Prostate gland (tissue), 2 donors: ENCODE data around the gene SPECC1. TPM values are rescaled to one million over a fixed set of nuclear protein-coding genes. Genes with fewer than 3 reads are reported as not detected.

Source experiments
- DNase-seq: peaks from one replicate; pipeline ENCODE4 v3.0.0-alpha.2; 2019; ENCODE audit warnings: low spot score
- H3K27ac ChIP-seq, 2 donors: fragments of 200-600 bp; sonication (generic); 2 replicates each; pipeline ENCODE4 v1.5.1; 2017 to 2019
- H3K27me3 ChIP-seq: fragments of 200-600 bp; sonication (generic); replicated peaks from 2 replicates; pipeline ENCODE4 v1.5.1; 2019; ENCODE audit not compliant: insufficient read depth
- H3K36me3 ChIP-seq, 2 donors: fragments of 200-600 bp; sonication (generic); 1 replicate in 1 of 2; 2 replicates in 1 of 2; pipeline versions ENCODE4 v1.5.1 to v1.8.1; 2017 to 2019
- H3K4me1 ChIP-seq: fragments of 200-600 bp; sonication (generic); replicated peaks from 2 replicates; pipeline ENCODE4 v1.5.1; 2019
- H3K4me3 ChIP-seq, 2 donors: fragments of 200-600 bp; sonication (generic); 2 replicates each; pipeline ENCODE4 v1.5.1; 2017 to 2019
- H3K9me3 ChIP-seq: fragments of 200-600 bp; sonication (generic); 2 replicates; pipeline ENCODE4 v1.5.1; 2017
- CTCF ChIP-seq, 4 experiments: fragments of 200-600 bp in 2 of 4; fragments of 450-650 bp in 2 of 4; sonication (generic) in 2 of 4; IDR thresholded peaks; 1 replicate in 3 of 4; 2 replicates in 1 of 4; pipeline ENCODE4 v1.5.1; 2016 to 2019; ENCODE audit warnings: antibody characterized with exemption in 4 of 4, mild to moderate bottlenecking in 2 of 4, moderate library complexity in 2 of 4
- POLR2A ChIP-seq: fragments of 450-650 bp; IDR thresholded peaks from one replicate; pipeline ENCODE4 v1.6.1; 2016; ENCODE audit warnings: antibody characterized with exemption, mild to moderate bottlenecking
- POLR2AphosphoS5 ChIP-seq: sonication (generic); formaldehyde crosslinking; IDR thresholded peaks from one replicate; pipeline ENCODE4 v1.6.1; 2017; ENCODE audit warnings: antibody characterized with exemption
- WGBS: methylation state at CpG from one replicate; pipeline ENCODE4 v1.1.5; 2018; 5-methylcytosine and 5-hydroxymethylcytosine counted together
- intact Hi-C: fragments of 100-400 bp; cut with DNase I; formaldehyde crosslinking; loops from one replicate; pipeline ENCODE4 v1.14.2; 2022
- total RNA-seq, 2 donors: library from RNA; depleted of rRNA; stranded (reverse); fragments of >200 nt; gene quantifications; one replicate each; pipeline ENCODE4 v1.1.0, GENCODE V29; 2016

The SPECC1 gene
- total RNA-seq, 2 donors from 2014 or later: 29.7 to 85.5 TPM

GRCh38 chr17:20040216-20040615 is 31.1 kb downstream of the SPECC1 start:
- Histone ChIP-seq H3K27ac (no peak overlapping the region), H3K4me1 (no peaks in the 10 kb centered on the region), H3K9me3 (no peaks in the 10 kb centered on the region), H3K36me3 (no peaks in the 10 kb centered on the region), H3K4me3 (no peak overlapping the region), H3K27me3 (no peaks in the 10 kb centered on the region)
- no peak for DNase-seq
- intact Hi-C loops: no loop called here
- TF ChIP-seq POLR2AphosphoS5 (no peak), CTCF (IDR thresholded peaks at IDR 0.05) (no peak), POLR2A (no peak)

- no peak for DNase-seq
- H3K27me3 ChIP-seq: no peaks in the 10 kb centered on the region
- H3K9me3 ChIP-seq: no peaks in the 10 kb centered on the region
- H3K4me3 ChIP-seq: no peak overlapping the region
- H3K4me1 ChIP-seq: no peaks in the 10 kb centered on the region
- no peak for TF ChIP-seq CTCF (IDR thresholded peaks at IDR 0.05)
- TF ChIP-seq POLR2AphosphoS5: no peak
- TF ChIP-seq POLR2A: no peak
- H3K36me3 ChIP-seq: no peaks in the 10 kb centered on the region
- 92% methylated on average over 3 of the region's 3 CpGs for WGBS
- intact Hi-C loops: no loop called here
- H3K27ac ChIP-seq: no peak overlapping the region
Observed at GRCh38 chr17:20043021-20043420, 33.9 kb downstream of the SPECC1 start.

GRCh38 chr17:20045476-20045875 is 36.3 kb downstream of the SPECC1 start:
- intact Hi-C loops: no loop called here
- H3K9me3 ChIP-seq: no peaks in the 10 kb centered on the region
- WGBS: 68% methylated on average over 1 of the region's 1 CpG
- TF ChIP-seq POLR2AphosphoS5: no peak
- TF ChIP-seq POLR2A: no peak
- TF ChIP-seq CTCF (IDR thresholded peaks at IDR 0.05): no peak
- H3K4me1 ChIP-seq: no peaks in the 10 kb centered on the region
- no peaks in the 10 kb centered on the region for H3K27me3 ChIP-seq
- H3K36me3 ChIP-seq: no peaks in the 10 kb centered on the region
- no peak for DNase-seq
- no peak overlapping the region for H3K4me3 ChIP-seq
- no peak overlapping the region for H3K27ac ChIP-seq

- intact Hi-C loops: no loop called here
- no peak overlapping the region for H3K4me3 ChIP-seq
- 85% methylated on average over 8 of the region's 8 CpGs for whole genome bisulfite sequencing
Observed at GRCh38 chr17:20046629-20047028, 37.5 kb downstream of the SPECC1 start.

GRCh38 chr17:20051624-20052023 is 42.5 kb downstream of the SPECC1 start:
- no peak overlapping the region for H3K27ac ChIP-seq
- H3K9me3 ChIP-seq: no peaks in the 10 kb centered on the region
- H3K36me3 ChIP-seq: no peaks in the 10 kb centered on the region
- intact Hi-C loops: no loop called here
- TF ChIP-seq CTCF (IDR thresholded peaks at IDR 0.05) (no peak), POLR2A (no peak), POLR2AphosphoS5 (no peak)
- no peak overlapping the region for H3K4me3 ChIP-seq
- no peaks in the 10 kb centered on the region for H3K4me1 ChIP-seq
- DNase-seq: no peak
- WGBS: 45% methylated on average over 2 of the region's 2 CpGs
- no peaks in the 10 kb centered on the region for H3K27me3 ChIP-seq

More at GRCh38 chr17:20046629-20047028, 37.5 kb downstream of the SPECC1 start:
- H3K27ac ChIP-seq: no peak overlapping the region
- TF ChIP-seq POLR2A (no peak), CTCF (IDR thresholded peaks at IDR 0.05) (no peak)
- DNase-seq: no peak
- no peaks in the 10 kb centered on the region for H3K4me1 ChIP-seq
- H3K36me3 ChIP-seq: no peaks in the 10 kb centered on the region
- no peaks in the 10 kb centered on the region for H3K27me3 ChIP-seq
- H3K9me3 ChIP-seq: no peaks in the 10 kb centered on the region
